ENCODE measurements around the gene SIGLEC1.

DNA sequence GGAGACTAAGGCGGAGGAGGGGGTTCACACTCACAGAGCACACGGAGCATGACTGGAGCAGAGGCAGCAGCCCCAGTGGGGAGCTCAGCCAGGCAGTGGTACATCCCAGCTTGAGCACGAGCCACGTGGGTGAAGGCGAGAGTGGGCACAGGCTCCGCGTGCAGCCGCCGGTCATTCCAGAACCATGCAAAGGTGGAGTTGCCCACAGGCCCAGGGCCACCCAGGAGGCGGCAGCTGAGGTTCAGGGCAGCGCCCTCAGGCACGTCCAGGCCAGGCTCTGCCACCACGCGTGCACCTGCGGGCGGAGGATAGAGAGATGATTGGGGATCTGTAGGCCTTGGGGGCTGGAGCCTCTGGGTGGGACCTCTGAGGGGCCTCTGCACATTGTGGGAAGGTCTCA is 21.1 kb downstream of the SIGLEC1 start:
- TF ChIP-seq, protein P1, sequence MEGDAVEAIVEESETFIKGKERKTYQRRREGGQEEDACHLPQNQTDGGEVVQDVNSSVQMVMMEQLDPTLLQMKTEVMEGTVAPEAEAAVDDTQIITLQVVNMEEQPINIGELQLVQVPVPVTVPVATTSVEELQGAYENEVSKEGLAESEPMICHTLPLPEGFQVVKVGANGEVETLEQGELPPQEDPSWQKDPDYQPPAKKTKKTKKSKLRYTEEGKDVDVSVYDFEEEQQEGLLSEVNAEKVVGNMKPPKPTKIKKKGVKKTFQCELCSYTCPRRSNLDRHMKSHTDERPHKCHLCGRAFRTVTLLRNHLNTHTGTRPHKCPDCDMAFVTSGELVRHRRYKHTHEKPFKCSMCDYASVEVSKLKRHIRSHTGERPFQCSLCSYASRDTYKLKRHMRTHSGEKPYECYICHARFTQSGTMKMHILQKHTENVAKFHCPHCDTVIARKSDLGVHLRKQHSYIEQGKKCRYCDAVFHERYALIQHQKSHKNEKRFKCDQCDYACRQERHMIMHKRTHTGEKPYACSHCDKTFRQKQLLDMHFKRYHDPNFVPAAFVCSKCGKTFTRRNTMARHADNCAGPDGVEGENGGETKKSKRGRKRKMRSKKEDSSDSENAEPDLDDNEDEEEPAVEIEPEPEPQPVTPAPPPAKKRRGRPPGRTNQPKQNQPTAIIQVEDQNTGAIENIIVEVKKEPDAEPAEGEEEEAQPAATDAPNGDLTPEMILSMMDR (IDR thresholded peaks at IDR 0.05; ENCODE audit: control extremely low read depth in 1 of 3, insufficient read depth in 1 of 3, low read depth in 1 of 3, low read length in 3 of 3) = no peak
- TF ChIP-seq EZH2 (IDR thresholded peaks at IDR 0.05; ENCODE audit: low read depth, low read length, severe bottlenecking) (no peak), YY1 (IDR thresholded peaks at IDR 0.05; ENCODE audit: low read depth, low read length) (no peak), SIN3A (conservative IDR thresholded peaks at IDR 0.05 in 1 of 2, IDR thresholded peaks at IDR 0.05 in 1 of 2; ENCODE audit: low read depth in 1 of 2, low read length in 2 of 2) (no peak), TEAD4 (IDR thresholded peaks at IDR 0.05; ENCODE audit: low read depth, low read length) (no peak), POLR2A (IDR thresholded peaks at IDR 0.05; ENCODE audit: control extremely low read depth in 1 of 2, low read depth in 2 of 2, low read length in 2 of 2) (no peak)
- TF ChIP-seq, protein P2, sequence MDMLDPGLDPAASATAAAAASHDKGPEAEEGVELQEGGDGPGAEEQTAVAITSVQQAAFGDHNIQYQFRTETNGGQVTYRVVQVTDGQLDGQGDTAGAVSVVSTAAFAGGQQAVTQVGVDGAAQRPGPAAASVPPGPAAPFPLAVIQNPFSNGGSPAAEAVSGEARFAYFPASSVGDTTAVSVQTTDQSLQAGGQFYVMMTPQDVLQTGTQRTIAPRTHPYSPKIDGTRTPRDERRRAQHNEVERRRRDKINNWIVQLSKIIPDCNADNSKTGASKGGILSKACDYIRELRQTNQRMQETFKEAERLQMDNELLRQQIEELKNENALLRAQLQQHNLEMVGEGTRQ (IDR thresholded peaks at IDR 0.05; ENCODE audit: low read length) = no peak

All from H1 (cell line).